Stomach (tissue), 9 donors: ENCODE data around the gene PLXNB2. TPM values are rescaled to one million over a fixed set of nuclear protein-coding genes. Genes with fewer than 3 reads are reported as not detected.

Experiments
- DNase-seq, 2 donors: peaks; one replicate each; pipeline versions ENCODE4 v3.0.0 to v3.0.0-alpha.2; 2013 to 2019
- H3K27ac ChIP-seq, 5 donors: fragments of 200-600 bp in 4 of 5; sonication (generic) in 4 of 5; one replicate each; pipeline ENCODE4 v1.5.1; 2013 to 2019; ENCODE audit warnings: mild to moderate bottlenecking in 1 of 5, moderate library complexity in 1 of 5
- H3K27me3 ChIP-seq, 3 donors: fragments of 200-600 bp; sonication (generic); one replicate each; pipeline ENCODE4 v1.5.1; 2017 to 2019; ENCODE audit warnings: mixed run types in 1 of 3
- H3K36me3 ChIP-seq, 4 donors: fragments of 200-600 bp; sonication (generic); 1 replicate in 3 of 4; 2 replicates in 1 of 4; pipeline ENCODE4 v1.5.1; 2016 to 2019
- H3K4me1 ChIP-seq, 4 donors: fragments of 200-600 bp; sonication (generic); one replicate each; pipeline ENCODE4 v1.5.1; 2016 to 2019
- H3K4me3 ChIP-seq, 4 donors: fragments of 200-600 bp; sonication (generic) in 3 of 4; one replicate each; pipeline ENCODE4 v1.5.1; 2016 to 2019; ENCODE audit warnings: mild to moderate bottlenecking in 1 of 4
- H3K9me3 ChIP-seq, 4 donors: fragments of 200-600 bp; sonication (generic); one replicate each; pipeline ENCODE4 v1.5.1; 2016 to 2019
- CTCF ChIP-seq, 7 experiments: fragments of 450-650 bp in 4 of 7; fragments of 200-600 bp in 3 of 7; sonication (generic) in 3 of 7; IDR thresholded peaks; one replicate each; pipeline ENCODE4 v1.5.1; 2016 to 2019; ENCODE audit warnings: antibody characterized with exemption in 7 of 7, control low read depth in 2 of 7, mild to moderate bottlenecking in 1 of 7
- EP300 ChIP-seq: sonication (generic); formaldehyde crosslinking; IDR thresholded peaks from one replicate; pipeline ENCODE4 v1.6.1; 2017; ENCODE audit warnings: antibody characterized with exemption
- POLR2A ChIP-seq, 4 donors: fragments of 450-650 bp; IDR thresholded peaks; one replicate each; pipeline ENCODE4 v1.6.1; 2016; ENCODE audit warnings: antibody characterized with exemption in 4 of 4, control low read depth in 2 of 4, mild to moderate bottlenecking in 1 of 4, moderate library complexity in 1 of 4
- POLR2AphosphoS5 ChIP-seq, 3 donors: sonication (generic); formaldehyde crosslinking; IDR thresholded peaks; one replicate each; pipeline ENCODE4 v1.6.1; 2016; ENCODE audit warnings: antibody characterized with exemption in 3 of 3
- WGBS, 5 donors: extraction: QIAGEN DNeasy Blood & Tissue Kit in 3 of 5; methylation state at CpG; one replicate each; pipeline versions ENCODE4 v1.1.5 to v1.1.7; 2013 to 2018; 5-methylcytosine and 5-hydroxymethylcytosine counted together
- intact Hi-C: fragments of 100-400 bp; cut with DNase I; formaldehyde crosslinking; loops from one replicate; pipeline ENCODE4 v1.15.1; 2023; ENCODE audit warnings: low total_unique reads
- polyA plus RNA-seq, 3 donors: library from polyadenylated mRNA; stranded (reverse); fragments of 200-250 nt; gene quantifications; one replicate each; pipeline ENCODE4 v1.2.3, GENCODE V29; 2013
- total RNA-seq, 5 donors: library from RNA; depleted of rRNA; stranded (reverse); fragments of >200 nt; gene quantifications; one replicate each; pipeline versions ENCODE4 v1.1.0 to v1.2.3, GENCODE V29; 2014 to 2016
- donor health status: healthy with polysubstance abuse.
- donor health status: Bipolar disorder and iron deficiency.
- donor health status: healthy.

The PLXNB2 gene
- total and polyA plus RNA-seq, 8 donors = 50.3 to 648 (median 269) TPM

GRCh38 chr22:50348058-50348457 lies 40.6 kb upstream of the PLXNB2 start:
- Histone ChIP-seq H3K4me3 (no peak overlapping the region), H3K4me1 (peaks cover 0 to 29% (median 19%) of the 10 kb centered on the region in 4 donors), H3K27me3 (no peaks in the 10 kb centered on the region), H3K36me3 (peaks cover 0 to 26% (median 18%) of the 10 kb centered on the region in 4 donors), H3K27ac (no peak overlapping the region), H3K9me3 (no peaks in the 10 kb centered on the region)
- TF ChIP-seq POLR2AphosphoS5 (IDR thresholded peaks at IDR 0.05) = no peak
- TF ChIP-seq CTCF (IDR thresholded peaks at IDR 0.05) = no peak
- TF ChIP-seq EP300 = no peak
- no peak for TF ChIP-seq POLR2A (IDR thresholded peaks at IDR 0.05)
- WGBS, 5 donors = 27 to 64% (median 41%) methylated on average over 2 of the region's 2 CpGs
- intact Hi-C loops = no loop called here
- no peak for DNase-seq

GRCh38 chr22:50347157-50347556 lies 39.7 kb upstream of the PLXNB2 start:
- no peak for DNase-seq
- intact Hi-C loops = no loop called here
- TF ChIP-seq EP300 (no peak), POLR2AphosphoS5 (IDR thresholded peaks at IDR 0.05) (no peak), CTCF (IDR thresholded peaks at IDR 0.05) (no peak), POLR2A (IDR thresholded peaks at IDR 0.05) (no peak)
- 73 to 80% (median 75%) methylated on average over 8 of the region's 8 CpGs for WGBS, 5 donors
- peaks cover 0 to 17% (median 9%) of the 10 kb centered on the region in 4 donors for H3K36me3 ChIP-seq
- peak overlapping the region in 1 of 5 donors; percentile 8 for H3K27ac ChIP-seq
- H3K27me3 ChIP-seq = no peaks in the 10 kb centered on the region
- H3K9me3 ChIP-seq = no peaks in the 10 kb centered on the region
- H3K4me3 ChIP-seq = peak overlapping the region in 1 of 4 donors; percentile 7
- peaks cover 0 to 34% (median 26%) of the 10 kb centered on the region in 4 donors for H3K4me1 ChIP-seq

GRCh38 chr22:50346470-50346869 lies 39.0 kb upstream of the PLXNB2 start:
- TF ChIP-seq EP300 = no peak
- WGBS, 5 donors = 64 to 81% (median 70%) methylated on average over 8 of the region's 8 CpGs
- no peaks in the 10 kb centered on the region for H3K9me3 ChIP-seq
- H3K36me3 ChIP-seq = peaks cover 0 to 10% (median 3%) of the 10 kb centered on the region in 4 donors
- DNase-seq = no peak
- H3K27me3 ChIP-seq = no peaks in the 10 kb centered on the region
- intact Hi-C loops = no loop called here
- peak overlapping the region in 2 of 5 donors; percentile 8 to 18 for H3K27ac ChIP-seq
- H3K4me3 ChIP-seq = peak overlapping the region in 1 of 4 donors; percentile 7
- peaks cover 0 to 38% (median 30%) of the 10 kb centered on the region in 4 donors for H3K4me1 ChIP-seq

- H3K9me3 ChIP-seq = no peaks in the 10 kb centered on the region
- H3K4me3 ChIP-seq = peak overlapping the region; percentile 91 to 99 (median 94)
- peaks cover 0 to 38% (median 30%) of the 10 kb centered on the region in 4 donors for H3K4me1 ChIP-seq
- peak overlapping the region; percentile 77 to 95 (median 86) for H3K27ac ChIP-seq
- 0 to 3% (median 0%) methylated on average over 3 to 9 of the region's 9 CpGs; no CpG with 5 or more reads in 1 of the 5 donors for WGBS, 5 donors
- DNase-seq = no peak
- H3K36me3 ChIP-seq = no peaks in the 10 kb centered on the region
- H3K27me3 ChIP-seq = no peaks in the 10 kb centered on the region
- intact Hi-C loops = no loop called here
- TF ChIP-seq EP300 (no peak), POLR2AphosphoS5 (IDR thresholded peaks at IDR 0.05) (no peak), POLR2A (IDR thresholded peaks at IDR 0.05) (no peak), CTCF (IDR thresholded peaks at IDR 0.05) (no peak)
Observed at GRCh38 chr22:50343541-50343935, 36.1 kb upstream of the PLXNB2 start.
